Kidney (tissue), 14 donors: ENCODE data around the gene CA10. TPM values are rescaled to one million over a fixed set of nuclear protein-coding genes. Genes with fewer than 3 reads are reported as not detected.

Source experiments
- DNase-seq, 5 donors: peaks; one replicate each; pipeline ENCODE4 v3.0.0-alpha.2; 2013 to 2020
- FAIRE-seq: peaks from 2 replicates; lab custom pipeline; 2012; peaks lifted over from hg19 to GRCh38; lab: Jason Lieb, UNC
- H3K27ac ChIP-seq, 2 donors: one replicate each; pipeline ENCODE4 v1.7.0; 2013; ENCODE audit warnings: low read depth in 2 of 2, low read length in 2 of 2, inconsistent platforms in 1 of 2
- H3K27me3 ChIP-seq: one replicate; pipeline ENCODE4 v1.7.1; 2013; ENCODE audit warnings: low read length, inconsistent platforms; ENCODE audit not compliant: control insufficient read depth, insufficient read depth
- H3K36me3 ChIP-seq, 3 donors: one replicate each; pipeline versions ENCODE4 v1.7.0 to v1.7.1; 2013; ENCODE audit warnings: low read length in 3 of 3, control low read depth in 1 of 3, inconsistent platforms in 1 of 3; ENCODE audit not compliant: insufficient read depth in 3 of 3, control insufficient read depth in 2 of 3
- H3K4me1 ChIP-seq, 3 donors: one replicate each; pipeline versions ENCODE4 v1.7.0 to v1.7.1; 2013; ENCODE audit warnings: low read length in 3 of 3, inconsistent platforms in 1 of 3, low read depth in 1 of 3; ENCODE audit not compliant: control insufficient read depth in 2 of 3, insufficient read depth in 2 of 3
- H3K4me3 ChIP-seq, 3 donors: one replicate each; pipeline versions ENCODE4 v1.7.0 to v1.8.1; 2013; ENCODE audit warnings: low read length in 3 of 3, control low read depth in 1 of 3, inconsistent platforms in 1 of 3
- H3K9ac ChIP-seq, 3 donors: one replicate each; pipeline versions ENCODE4 v1.7.0 to v1.7.1; 2013; ENCODE audit warnings: low read length in 3 of 3, control low read depth in 1 of 3, inconsistent platforms in 1 of 3
- H3K9me3 ChIP-seq, 3 donors: one replicate each; pipeline versions ENCODE4 v1.7.0 to v1.7.1; 2013; ENCODE audit warnings: low read length in 3 of 3, control low read depth in 1 of 3, inconsistent platforms in 1 of 3; ENCODE audit not compliant: control insufficient read depth in 2 of 3, insufficient read depth in 1 of 3
- CTCF ChIP-seq: IDR thresholded peaks from 3 replicates; pipeline ENCODE4 v1.5.1; 2012; ENCODE audit warnings: mild to moderate bottlenecking, moderate library complexity, borderline replicate concordance; ENCODE audit not compliant: insufficient read depth; ENCODE audit errors: extremely low read depth
- intact Hi-C: fragments of 100-400 bp; cut with DNase I; formaldehyde crosslinking; loops from one replicate; pipeline ENCODE4 v1.11.1; 2022
- polyA plus RNA-seq: library from polyadenylated mRNA; stranded (reverse); fragments of 350-450 nt; fragmentation: Illumina TruSeq; extraction: RNeasy Lipid Tissue Mini Kit (QIAGEN cat#74804); gene quantifications from one replicate; pipeline ENCODE4 v1.2.3, GENCODE V29; 2014; ENCODE audit warnings: low read depth, low replicate concordance; ENCODE audit not compliant: insufficient read depth
- total RNA-seq: library from RNA; stranded (reverse); fragmentation: NEBNext Ultra II Directional; extraction: Animal tissue kit (Norgen Biotek cat#: 25700); gene quantifications from one replicate; pipeline ENCODE4 v1.2.1, GENCODE V29; 2021
- donor health status: control.
- donor health status: control.
- donor health status: control.
- donor health status: control.
- donor health status: control.
- donor health status: DM: yes; HTN: yes; CAD: no.
- donor health status: Normal renal cell carcinoma (clear cell type).

Gene CA10
- total and polyA plus RNA-seq, 2 donors from 2014 or later = 3.7 to 9.8 TPM

- Histone ChIP-seq H3K9ac (no peak overlapping the region), H3K27me3 (no peaks in the 10 kb centered on the region), H3K4me3 (no peak overlapping the region), H3K36me3 (no peaks in the 10 kb centered on the region), H3K4me1 (peaks cover 0 to 9% (median 2%) of the 10 kb centered on the region in 3 donors), H3K9me3 (no peaks in the 10 kb centered on the region), H3K27ac (no peak overlapping the region)
- intact Hi-C loops = no loop called here
- no peak for DNase-seq
- no peak for FAIRE-seq
- no peak for TF ChIP-seq CTCF
These were observed 514.6 kb downstream of the CA10 start for GRCh38 chr17:51643702-51644490.

GRCh38 chr17:51642029-51642428 is 516.5 kb downstream of the CA10 start:
- Histone ChIP-seq H3K9ac (no peak overlapping the region), H3K4me1 (peaks cover 0 to 12% (median 4%) of the 10 kb centered on the region in 3 donors), H3K36me3 (no peaks in the 10 kb centered on the region), H3K9me3 (no peaks in the 10 kb centered on the region), H3K27ac (no peak overlapping the region), H3K4me3 (no peak overlapping the region), H3K27me3 (no peaks in the 10 kb centered on the region)
- intact Hi-C loops = no loop called here
- no peak for FAIRE-seq
- no peak for DNase-seq
- TF ChIP-seq CTCF = no peak

GRCh38 chr17:51640108-51640622 is 518.3 kb downstream of the CA10 start:
- Histone ChIP-seq H3K9ac (no peak overlapping the region), H3K27me3 (no peaks in the 10 kb centered on the region), H3K9me3 (no peaks in the 10 kb centered on the region), H3K4me3 (no peak overlapping the region), H3K36me3 (no peaks in the 10 kb centered on the region), H3K4me1 (peaks cover 0 to 12% (median 4%) of the 10 kb centered on the region in 3 donors), H3K27ac (no peak overlapping the region)
- FAIRE-seq (no peak), DNase-seq (no peak)
- TF ChIP-seq CTCF = no peak
- intact Hi-C loops = no loop called here
